Measurements from ENCODE around the gene DCC.

The DCC gene

GRCh38 chr18:52437161-52437560 is 97.2 kb downstream of the DCC start:
- no peak overlapping the region for H3K27ac ChIP-seq
- no peak for TF ChIP-seq CTCF (conservative IDR thresholded peaks at IDR 0.05)

GRCh38 chr18:52439457-52439856 is 99.5 kb downstream of the DCC start:
- no peak for TF ChIP-seq CTCF (conservative IDR thresholded peaks at IDR 0.05)

GRCh38 chr18:52441794-52442193 is 101.8 kb downstream of the DCC start:
- TF ChIP-seq CTCF (conservative IDR thresholded peaks at IDR 0.05) = no peak
- no peak overlapping the region for H3K27ac ChIP-seq

More at GRCh38 chr18:52439457-52439856, 99.5 kb downstream of the DCC start:
- H3K27ac ChIP-seq = no peak overlapping the region

GRCh38 chr18:52442686-52443085 is 102.7 kb downstream of the DCC start:
- H3K27ac ChIP-seq = no peak overlapping the region
- no peak for TF ChIP-seq CTCF (conservative IDR thresholded peaks at IDR 0.05)

GRCh38 chr18:52451256-52451655 is 111.3 kb downstream of the DCC start:
- TF ChIP-seq CTCF (conservative IDR thresholded peaks at IDR 0.05) = no peak
- no peak overlapping the region for H3K27ac ChIP-seq

- no peak overlapping the region for H3K27ac ChIP-seq
- no peak for TF ChIP-seq CTCF (conservative IDR thresholded peaks at IDR 0.05)
These were observed 111.9 kb downstream of the DCC start for GRCh38 chr18:52451851-52452250.

- TF ChIP-seq CTCF (conservative IDR thresholded peaks at IDR 0.05) = no peak
- no peak overlapping the region for H3K27ac ChIP-seq
These were observed 112.4 kb downstream of the DCC start for GRCh38 chr18:52452427-52452826.

- H3K27ac ChIP-seq = no peak overlapping the region
- TF ChIP-seq CTCF (conservative IDR thresholded peaks at IDR 0.05) = no peak
These were observed 119.9 kb downstream of the DCC start for GRCh38 chr18:52459890-52460289.
